Right lobe of liver (tissue), 6 donors: Measurements from ENCODE around the gene PLA2G2D. TPM values are rescaled to one million over a fixed set of nuclear protein-coding genes. Genes with fewer than 3 reads are reported as not detected.

Experiments
- ATAC-seq, 4 donors: fragments of 200-7000 bp; cut with Tn5 transposase; one replicate each; pipeline ENCODE4 v1.9.1; 2020; ENCODE audit warnings: mild to moderate bottlenecking in 4 of 4, moderate library complexity in 4 of 4
- DNase-seq, 3 donors: peaks; one replicate each; pipeline ENCODE4 v3.0.0-alpha.2; 2020
- H3K27ac ChIP-seq, 3 donors: fragments of 200-600 bp; one replicate each; pipeline ENCODE4 v1.8.0; 2022
- H3K27me3 ChIP-seq, 2 donors: fragments of 200-600 bp; one replicate each; pipeline ENCODE4 v1.8.0; 2022
- H3K36me3 ChIP-seq, 4 donors: fragments of 200-600 bp; sonication (generic) in 1 of 4; one replicate each; pipeline versions ENCODE4 v1.5.1 to v1.8.0; 2017 to 2022; ENCODE audit warnings: control low read depth in 1 of 4
- H3K4me1 ChIP-seq, 4 donors: fragments of 200-600 bp; sonication (generic) in 1 of 4; one replicate each; pipeline versions ENCODE4 v1.5.1 to v1.8.0; 2017 to 2022; ENCODE audit warnings: control low read depth in 1 of 4
- H3K4me3 ChIP-seq, 3 donors: fragments of 200-600 bp; one replicate each; pipeline ENCODE4 v1.8.0; 2022
- H3K9me3 ChIP-seq, 4 donors: fragments of 200-600 bp; sonication (generic) in 1 of 4; one replicate each; pipeline versions ENCODE4 v1.5.1 to v1.8.0; 2017 to 2022; ENCODE audit warnings: control low read depth in 1 of 4
- CTCF ChIP-seq, 4 donors: fragments of 200-600 bp in 3 of 4; fragments of 450-650 bp in 1 of 4; IDR thresholded peaks; one replicate each; pipeline versions ENCODE4 v1.5.1 to v1.8.0; 2016 to 2022; ENCODE audit warnings: antibody characterized with exemption in 4 of 4, mild to moderate bottlenecking in 2 of 4
- POLR2A ChIP-seq: fragments of 450-650 bp; IDR thresholded peaks from one replicate; pipeline ENCODE4 v1.6.1; 2017; ENCODE audit warnings: antibody characterized with exemption, mild to moderate bottlenecking
- WGBS: methylation state at CpG from one replicate; pipeline ENCODE4 v1.1.6; 2018; ENCODE audit warnings: low coverage, low lambda C conversion rate; ENCODE audit not compliant: insufficient coverage; ENCODE audit errors: missing lambda C conversion rate; 5-methylcytosine and 5-hydroxymethylcytosine counted together
- intact Hi-C, 2 donors: fragments of 100-400 bp; cut with DNase I; formaldehyde crosslinking; loops; one replicate each; pipeline versions ENCODE4 v1.11.2 to v1.14.1; 2022
- total RNA-seq, 6 experiments: library from RNA; depleted of rRNA in 2 of 6; stranded (reverse); fragments of >200 nt in 2 of 6; fragmentation: NEBNext Ultra II Directional in 3 of 6; extraction: Animal tissue kit (Norgen Biotek cat#: 25700) in 3 of 6; gene quantifications; one replicate each; pipeline versions ENCODE4 v1.1.0 to v1.2.4, GENCODE V29; 2016 to 2023
- donor health status: DM: no; HTN: yes; CAD: no.
- donor health status: DM: no; HTN: no; CAD: no.
- donor health status: DM: no; HTN: no; CAD: no.
- donor health status: DM: no; HTN: yes; CAD: no.
- donor health status: DM: no; HTN: yes; CAD: no.

PLA2G2D gene
- total RNA-seq, 6 experiments from 2014 or later: 0.10 TPM; not detected in 5

DNA sequence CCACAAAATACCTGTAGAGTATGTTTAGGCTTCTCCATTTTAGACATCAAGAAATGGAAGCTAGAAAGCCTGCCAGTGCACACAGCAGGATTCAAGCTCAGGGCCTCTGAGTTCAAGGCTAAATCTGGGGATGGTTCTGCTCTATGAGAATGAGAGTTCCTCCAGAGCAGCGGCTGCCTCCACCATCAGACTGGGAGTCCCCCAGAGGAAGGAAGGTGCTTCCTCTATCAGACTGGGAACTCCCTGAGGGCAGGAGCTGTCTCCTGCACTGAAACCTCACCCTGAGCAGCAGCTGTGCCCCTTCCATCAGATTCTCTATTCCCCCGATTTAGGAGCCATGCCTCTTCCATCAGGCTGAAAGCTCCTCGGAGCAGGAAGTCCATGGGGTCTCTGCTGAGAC, 29.2 kb downstream of the PLA2G2D start:
- Histone ChIP-seq H3K27ac (no peak overlapping the region), H3K27me3 (no peaks in the 10 kb centered on the region), H3K36me3 (no peaks in the 10 kb centered on the region), H3K4me3 (no peak overlapping the region), H3K9me3 (no peaks in the 10 kb centered on the region), H3K4me1 (no peaks in the 10 kb centered on the region)
- intact Hi-C loops: no loop called here
- DNase-seq (no peak), ATAC-seq (no peak)
- WGBS: no CpG with 5 or more reads among the region's 3 CpGs
- TF ChIP-seq POLR2A (no peak), CTCF (IDR thresholded peaks at IDR 0.05) (no peak)

GRCh38 chr1:20089328-20090077, 29.8 kb downstream of the PLA2G2D start:
- ATAC-seq (no peak), DNase-seq (no peak)
- Histone ChIP-seq H3K9me3 (no peaks in the 10 kb centered on the region), H3K4me3 (no peak overlapping the region), H3K27me3 (no peaks in the 10 kb centered on the region), H3K27ac (no peak overlapping the region), H3K36me3 (no peaks in the 10 kb centered on the region), H3K4me1 (no peaks in the 10 kb centered on the region)
- intact Hi-C loops: no loop called here
- 74% methylated on average over 9 of the region's 19 CpGs for WGBS
- no peak for TF ChIP-seq POLR2A
- TF ChIP-seq CTCF (IDR thresholded peaks at IDR 0.05): no peak

- H3K9me3 ChIP-seq: no peaks in the 10 kb centered on the region
- no peak overlapping the region for H3K4me3 ChIP-seq
- TF ChIP-seq CTCF (IDR thresholded peaks at IDR 0.05) (peak in 1 of 4 donors; percentile 6), POLR2A (no peak)
- H3K36me3 ChIP-seq: no peaks in the 10 kb centered on the region
- intact Hi-C loops: no loop called here
- H3K4me1 ChIP-seq: no peaks in the 10 kb centered on the region
- ATAC-seq: no peak
- no peaks in the 10 kb centered on the region for H3K27me3 ChIP-seq
- DNase-seq: no peak
- no peak overlapping the region for H3K27ac ChIP-seq
- WGBS: 48% methylated on average over 4 of the region's 4 CpGs
Measured at GRCh38 chr1:20087668-20088067, 31.7 kb downstream of the PLA2G2D start.

GRCh38 chr1:20086800-20087199, 32.5 kb downstream of the PLA2G2D start:
- no peaks in the 10 kb centered on the region for H3K27me3 ChIP-seq
- ATAC-seq (no peak), DNase-seq (no peak)
- H3K4me1 ChIP-seq: no peaks in the 10 kb centered on the region
- TF ChIP-seq POLR2A: no peak
- no peak for TF ChIP-seq CTCF (IDR thresholded peaks at IDR 0.05)
- intact Hi-C loops: no loop called here
- 70% methylated on average over 1 of the region's 1 CpG for WGBS
- no peaks in the 10 kb centered on the region for H3K36me3 ChIP-seq
- no peak overlapping the region for H3K4me3 ChIP-seq
- no peak overlapping the region for H3K27ac ChIP-seq
- no peaks in the 10 kb centered on the region for H3K9me3 ChIP-seq
